K562 (cell line): ENCODE measurements around the gene TMEM132C. TPM values are rescaled to one million over a fixed set of nuclear protein-coding genes. Genes with fewer than 3 reads are reported as not detected.

ENCODE experiments used
- ATAC-seq: fragments of 200-7000 bp; cut with Tn5 transposase; 3 replicates; pipeline ENCODE4 v1.9.1; 2020; ENCODE audit warnings: moderate library complexity
- BruUV-seq: library from RNA; stranded (reverse); fragments of 400-500 nt; replicated peaks from 2 replicates; lab custom pipeline; 2021; lab: Mats Ljungman, UMichigan
- CTCF ChIA-PET: fragments of 300-600 bp; formaldehyde crosslinking; extraction: SDS; loops from one replicate; lab custom pipeline; 2021; ENCODE audit warnings: low intra/inter-chr PET ratio; lab: Yijun Ruan, JAX
- POLR2A ChIA-PET: fragments of 300-600, 350-650 bp; sonication (Branson Sonifier 250); formaldehyde crosslinking; extraction: SDS; loops from one replicate; lab custom pipeline; 2021; ENCODE audit warnings: antibody characterized with exemption, inconsistent platforms; lab: Yijun Ruan, JAX
- DNase-seq, 4 experiments: peaks; one replicate each; pipeline versions ENCODE4 v3.0.0 to v3.0.0-alpha.2; 2011 to 2018; ENCODE audit warnings: low spot score in 3 of 4, mixed read lengths in 3 of 4; ENCODE audit errors: extremely low read depth in 1 of 4
- FAIRE-seq: peaks from 2 replicates; lab custom pipeline; 2011; peaks lifted over from hg19 to GRCh38; lab: Jason Lieb, UNC
- H2AFZ ChIP-seq: 2 replicates; pipeline ENCODE4 v1.6.0; 2011; ENCODE audit warnings: low read depth, low read length, control low read depth, inconsistent platforms
- H3K27ac ChIP-seq: fragments of 200-600 bp; 3 replicates; pipeline ENCODE4 v1.8.0; 2011; ENCODE audit warnings: low read depth, mild to moderate bottlenecking, control low read depth, inconsistent platforms, low read length, moderate library complexity, mixed read lengths; ENCODE audit errors: extremely low read depth
- H3K27me3 ChIP-seq, 2 experiments: fragments of 300-600 bp in 1 of 2; 2 replicates in 1 of 2; 3 replicates in 1 of 2; pipeline versions ENCODE4 v1.6.0 to v1.8.0; 2011; ENCODE audit warnings: inconsistent platforms in 2 of 2, low read length in 2 of 2, mild to moderate bottlenecking in 1 of 2, mixed read lengths in 1 of 2, moderate library complexity in 1 of 2; ENCODE audit not compliant: control insufficient read depth in 2 of 2, insufficient read depth in 2 of 2
- H3K36me3 ChIP-seq: fragments of 300-600 bp; 3 replicates; pipeline ENCODE4 v1.8.0; 2011; ENCODE audit warnings: mild to moderate bottlenecking, low read length, inconsistent platforms; ENCODE audit not compliant: control insufficient read depth, insufficient read depth
- H3K4me1 ChIP-seq, 2 experiments: fragments of 200-600 bp in 1 of 2; replicated peaks in 1 of 2; 2 replicates in 1 of 2; 3 replicates in 1 of 2; pipeline versions ENCODE4 v1.5.1 to v1.8.0; 2011; ENCODE audit warnings: inconsistent platforms in 2 of 2, low read length in 2 of 2, mild to moderate bottlenecking in 1 of 2, mixed read lengths in 1 of 2, moderate library complexity in 1 of 2; ENCODE audit not compliant: control insufficient read depth in 2 of 2, insufficient read depth in 2 of 2
- H3K4me2 ChIP-seq: 2 replicates; pipeline ENCODE4 v1.6.1; 2011; ENCODE audit warnings: low read length, control low read depth, inconsistent platforms, mixed read lengths; ENCODE audit not compliant: insufficient read depth
- H3K4me3 ChIP-seq: fragments of 200-600 bp; sonication (generic), shearing (Covaris generic); 2 replicates; pipeline ENCODE4 v1.5.1; 2016; ENCODE audit warnings: control low read depth, inconsistent platforms
- H3K79me2 ChIP-seq: fragments of 200-600 bp; 3 replicates; pipeline ENCODE4 v1.8.0; 2011; ENCODE audit warnings: low read length, inconsistent platforms; ENCODE audit not compliant: control insufficient read depth, insufficient read depth
- H3K9ac ChIP-seq, 2 experiments: 2 replicates each; pipeline versions ENCODE4 v1.6.0 to v1.6.1; 2011; ENCODE audit warnings: low read depth in 2 of 2, low read length in 2 of 2, control low read depth in 1 of 2, inconsistent platforms in 1 of 2, mild to moderate bottlenecking in 1 of 2, mixed read lengths in 1 of 2; ENCODE audit not compliant: insufficient read depth in 1 of 2
- H3K9me1 ChIP-seq: one replicate; pipeline ENCODE4 v1.6.0; 2011; ENCODE audit warnings: inconsistent platforms, mild to moderate bottlenecking, low read length, moderate library complexity; ENCODE audit not compliant: control insufficient read depth, insufficient read depth
- H3K9me3 ChIP-seq: replicated peaks from 2 replicates; pipeline ENCODE4 v1.5.1; 2011; ENCODE audit warnings: low read depth, low read length, inconsistent platforms; ENCODE audit not compliant: control insufficient read depth, insufficient read depth
- H4K20me1 ChIP-seq: replicated peaks from 2 replicates; pipeline ENCODE4 v1.6.1; 2011; ENCODE audit warnings: low read length, inconsistent platforms, mixed read lengths; ENCODE audit not compliant: control insufficient read depth, insufficient read depth
- EGR1 ChIP-seq: fragments of 450-650 bp; conservative IDR thresholded peaks from 2 replicates; pipeline ENCODE4 v1.6.1; 2017; ENCODE audit warnings: mild to moderate bottlenecking
- ERF ChIP-seq: fragments of 450-650 bp; formaldehyde crosslinking; IDR thresholded peaks from 2 replicates; pipeline ENCODE4 v1.4.0; 2020; ENCODE audit warnings: mild to moderate bottlenecking, mixed read lengths
- HDAC3 ChIP-seq: fragments of 450-650 bp; IDR thresholded peaks from 2 replicates; pipeline ENCODE4 v1.6.1; 2018; ENCODE audit warnings: borderline replicate concordance, mild to moderate bottlenecking, moderate library complexity; ENCODE audit not compliant: partially characterized antibody
- HSF4 ChIP-seq: fragments of 250-450 bp; sonication (Bioruptor Pico); IDR thresholded peaks from 2 replicates; pipeline ENCODE4 v2.1.2; 2022; ENCODE audit warnings: mild to moderate bottlenecking, moderate library complexity, borderline replicate concordance
- NFE2 ChIP-seq: IDR thresholded peaks from 2 replicates; pipeline ENCODE4 v1.6.1; 2014; ENCODE audit warnings: antibody characterized with exemption, low read depth
- NFRKB ChIP-seq: fragments of 450-650 bp; IDR thresholded peaks from 2 replicates; pipeline ENCODE4 v1.6.1; 2016; ENCODE audit warnings: low read depth
- NFYB ChIP-seq: IDR thresholded peaks from 2 replicates; pipeline ENCODE4 v1.6.1; 2011; ENCODE audit warnings: mild to moderate bottlenecking, moderate library complexity; ENCODE audit not compliant: insufficient read length; ENCODE audit errors: extremely low read depth
- OTX1 ChIP-seq: fragments of 450-650 bp; formaldehyde crosslinking; IDR thresholded peaks from 2 replicates; pipeline ENCODE4 v1.4.0; 2022; ENCODE audit warnings: mild to moderate bottlenecking
- PHB2 ChIP-seq: fragments of 450-650 bp; IDR thresholded peaks from 2 replicates; pipeline ENCODE4 v1.6.1; 2017; ENCODE audit warnings: low read depth
- RBM17 ChIP-seq: fragments of 200-400 bp; formaldehyde crosslinking; IDR thresholded peaks from 2 replicates; pipeline ENCODE4 v1.6.1; 2017; ENCODE audit warnings: low read depth, mild to moderate bottlenecking, low read length, borderline replicate concordance
- TCF7L2 ChIP-seq: fragments of 150-350 bp; IDR thresholded peaks from 2 replicates; pipeline ENCODE4 v1.6.1; 2016; ENCODE audit warnings: low read depth, mild to moderate bottlenecking, low read length, moderate library complexity
- ZNF551 ChIP-seq: fragments of 250-450 bp; sonication (Bioruptor Pico); IDR thresholded peaks from 2 replicates; pipeline ENCODE4 v1.5.0; 2021; ENCODE audit warnings: mild to moderate bottlenecking, moderate library complexity
- ZNF717 ChIP-seq: fragments of 250-450 bp; sonication (Bioruptor Pico); IDR thresholded peaks from 2 replicates; pipeline ENCODE4 v1.5.0; 2021
- ZNF766 ChIP-seq: fragments of 200-800 bp; sonication (Bioruptor generic); conservative IDR thresholded peaks from 2 replicates; pipeline ENCODE4 v1.6.1; 2016; ENCODE audit warnings: missing genetic modification characterization, missing compliant biosample characterization
- WGBS: fragments of 100-300 bp; shearing (Covaris generic); methylation state at CpG from one replicate; pipeline ENCODE4 v1.1.6; 2016; ENCODE audit warnings: low coverage, mixed read lengths; ENCODE audit not compliant: insufficient coverage; ENCODE audit errors: missing lambda C conversion rate; 5-methylcytosine and 5-hydroxymethylcytosine counted together
- in situ Hi-C: fragments of 300-500 bp; cut with MboI; formaldehyde crosslinking; loops from 4 replicates; pipeline ENCODE4 v1.15.0; 2018; ENCODE audit warnings: inconsistent platforms, mixed read lengths
- intact Hi-C: fragments of 100-400 bp; cut with micrococcal nuclease; formaldehyde crosslinking; loops from 2 replicates; pipeline ENCODE4 v1.14.2; 2022
- polyA plus RNA-seq, 8 experiments: library from polyadenylated mRNA; depleted of rRNA in 4 of 8; stranded (reverse) in 5 of 8; unstranded in 3 of 8; fragments of >200 nt; fragmentation: Nextera tagmentation in 2 of 8; fragmentation: Illumina TruSeq in 1 of 8; extraction: Ambion mirVana in 2 of 8; extraction: Trizol in 1 of 8; gene quantifications; 2 replicates each; pipeline versions ENCODE4 v1.2.1 to v1.2.3, GENCODE V29; 2011 to 2014; ENCODE audit warnings: inconsistent platforms in 1 of 8, missing spikeins in 1 of 8
- total RNA-seq, 7 experiments: library from RNA; depleted of rRNA in 6 of 7; stranded (reverse); fragments of >200 nt in 6 of 7; fragmentation: Illumina TruSeq in 2 of 7; extraction: Trizol in 2 of 7; gene quantifications; 2 replicates each; pipeline versions ENCODE4 v1.2.1 to v1.2.3, GENCODE V29; 2011 to 2021; ENCODE audit warnings: low replicate concordance in 1 of 7
- TF ChIP-seq, protein P1 (sequence below): fragments of 450-650 bp; IDR thresholded peaks from one replicate; pipeline ENCODE4 v1.6.1; 2018; ENCODE audit warnings: mild to moderate bottlenecking, moderate library complexity; ENCODE audit not compliant: partially characterized antibody
- TF ChIP-seq, protein P2 (sequence below), 2 experiments: fragments of 450-650 bp; IDR thresholded peaks; 2 replicates each; pipeline ENCODE4 v1.6.1; 2018; ENCODE audit warnings: mild to moderate bottlenecking in 2 of 2, low read depth in 1 of 2; ENCODE audit not compliant: partially characterized antibody in 2 of 2
- TF ChIP-seq, protein P3 (sequence below): IDR thresholded peaks from 2 replicates; pipeline ENCODE4 v1.6.1; 2012; ENCODE audit warnings: low read depth, low read length, improper control_type of control experiment, borderline replicate concordance

TMEM132C gene
- total and polyA plus RNA-seq, 9 of the 15 experiments (the other 6 are each of a cell fraction or from before 2014, with no cell fraction given), result not detected

DNA sequence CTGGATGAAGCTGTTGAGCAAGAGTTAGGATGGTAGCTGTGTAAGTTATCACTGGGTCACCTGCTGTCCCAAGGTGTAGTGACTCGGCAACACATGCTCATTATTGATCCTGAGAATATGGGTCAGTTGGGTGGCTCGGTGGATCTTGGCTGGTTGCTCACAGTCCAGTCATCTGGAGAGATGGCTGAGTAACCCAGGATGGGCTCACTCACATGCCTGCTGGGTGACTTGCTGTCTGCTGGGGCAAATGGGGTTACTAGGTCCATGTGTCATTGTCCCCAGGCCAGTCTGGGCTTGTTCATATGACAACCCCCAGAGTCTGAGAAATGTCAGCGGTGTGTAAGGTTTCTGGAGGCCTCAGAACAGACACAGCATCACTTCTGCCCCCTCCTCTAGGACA lies 487.3 kb downstream of the TMEM132C start:
- in situ Hi-C loops, result no loop called here
- no peak overlapping the region for H3K9ac ChIP-seq
- no peak overlapping the region for H2AFZ ChIP-seq
- FAIRE-seq, result no peak
- no peaks in the 10 kb centered on the region for H3K79me2 ChIP-seq
- H3K4me1 ChIP-seq, result no peaks in the 10 kb centered on the region
- no peak for ATAC-seq
- H3K9me3 ChIP-seq, result no peaks in the 10 kb centered on the region
- H3K4me3 ChIP-seq, result no peak overlapping the region
- H3K36me3 ChIP-seq, result no peaks in the 10 kb centered on the region
- intact Hi-C loops, result no loop called here
- no peak overlapping the region for H3K27ac ChIP-seq
- H3K4me2 ChIP-seq, result no peak overlapping the region
- peaks cover 0 to 8% of the 10 kb centered on the region in 2 experiments; a peak in 1 of 5 replicates for H3K27me3 ChIP-seq
- no peaks in the 10 kb centered on the region for H4K20me1 ChIP-seq
- 2% methylated on average over 3 of the region's 3 CpGs for WGBS
- no peak for DNase-seq
- no TSS peak for BruUV-seq
- POLR2A ChIA-PET, result no interaction called here
- CTCF ChIA-PET, result no interaction called here
- H3K9me1 ChIP-seq, result no peaks in the 10 kb centered on the region
- TF ChIP-seq ZNF717 (no peak), PHB2 (no peak), NFYB (no peak), OTX1 (CRISPR knock-in tag) (no peak), RBM17 (no peak), HDAC3 (no peak), ZNF551 (no peak), EGR1 (no peak), HSF4 (CRISPR knock-in tag) (no peak), NFRKB (no peak), TCF7L2 (no peak), NFE2 (no peak), ERF (CRISPR knock-in tag) (no peak), ZNF766 (CRISPR knock-in tag) (no peak)
- TF ChIP-seq, protein P1, sequence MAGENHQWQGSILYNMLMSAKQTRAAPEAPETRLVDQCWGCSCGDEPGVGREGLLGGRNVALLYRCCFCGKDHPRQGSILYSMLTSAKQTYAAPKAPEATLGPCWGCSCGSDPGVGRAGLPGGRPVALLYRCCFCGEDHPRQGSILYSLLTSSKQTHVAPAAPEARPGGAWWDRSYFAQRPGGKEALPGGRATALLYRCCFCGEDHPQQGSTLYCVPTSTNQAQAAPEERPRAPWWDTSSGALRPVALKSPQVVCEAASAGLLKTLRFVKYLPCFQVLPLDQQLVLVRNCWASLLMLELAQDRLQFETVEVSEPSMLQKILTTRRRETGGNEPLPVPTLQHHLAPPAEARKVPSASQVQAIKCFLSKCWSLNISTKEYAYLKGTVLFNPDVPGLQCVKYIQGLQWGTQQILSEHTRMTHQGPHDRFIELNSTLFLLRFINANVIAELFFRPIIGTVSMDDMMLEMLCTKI, result no peak
- TF ChIP-seq, protein P2, sequence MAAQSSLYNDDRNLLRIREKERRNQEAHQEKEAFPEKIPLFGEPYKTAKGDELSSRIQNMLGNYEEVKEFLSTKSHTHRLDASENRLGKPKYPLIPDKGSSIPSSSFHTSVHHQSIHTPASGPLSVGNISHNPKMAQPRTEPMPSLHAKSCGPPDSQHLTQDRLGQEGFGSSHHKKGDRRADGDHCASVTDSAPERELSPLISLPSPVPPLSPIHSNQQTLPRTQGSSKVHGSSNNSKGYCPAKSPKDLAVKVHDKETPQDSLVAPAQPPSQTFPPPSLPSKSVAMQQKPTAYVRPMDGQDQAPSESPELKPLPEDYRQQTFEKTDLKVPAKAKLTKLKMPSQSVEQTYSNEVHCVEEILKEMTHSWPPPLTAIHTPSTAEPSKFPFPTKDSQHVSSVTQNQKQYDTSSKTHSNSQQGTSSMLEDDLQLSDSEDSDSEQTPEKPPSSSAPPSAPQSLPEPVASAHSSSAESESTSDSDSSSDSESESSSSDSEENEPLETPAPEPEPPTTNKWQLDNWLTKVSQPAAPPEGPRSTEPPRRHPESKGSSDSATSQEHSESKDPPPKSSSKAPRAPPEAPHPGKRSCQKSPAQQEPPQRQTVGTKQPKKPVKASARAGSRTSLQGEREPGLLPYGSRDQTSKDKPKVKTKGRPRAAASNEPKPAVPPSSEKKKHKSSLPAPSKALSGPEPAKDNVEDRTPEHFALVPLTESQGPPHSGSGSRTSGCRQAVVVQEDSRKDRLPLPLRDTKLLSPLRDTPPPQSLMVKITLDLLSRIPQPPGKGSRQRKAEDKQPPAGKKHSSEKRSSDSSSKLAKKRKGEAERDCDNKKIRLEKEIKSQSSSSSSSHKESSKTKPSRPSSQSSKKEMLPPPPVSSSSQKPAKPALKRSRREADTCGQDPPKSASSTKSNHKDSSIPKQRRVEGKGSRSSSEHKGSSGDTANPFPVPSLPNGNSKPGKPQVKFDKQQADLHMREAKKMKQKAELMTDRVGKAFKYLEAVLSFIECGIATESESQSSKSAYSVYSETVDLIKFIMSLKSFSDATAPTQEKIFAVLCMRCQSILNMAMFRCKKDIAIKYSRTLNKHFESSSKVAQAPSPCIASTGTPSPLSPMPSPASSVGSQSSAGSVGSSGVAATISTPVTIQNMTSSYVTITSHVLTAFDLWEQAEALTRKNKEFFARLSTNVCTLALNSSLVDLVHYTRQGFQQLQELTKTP (IDR thresholded peaks at IDR 0.05; ENCODE audit: low read depth in 1 of 2, partially characterized antibody in 2 of 2), result no peak
- TF ChIP-seq, protein P3, sequence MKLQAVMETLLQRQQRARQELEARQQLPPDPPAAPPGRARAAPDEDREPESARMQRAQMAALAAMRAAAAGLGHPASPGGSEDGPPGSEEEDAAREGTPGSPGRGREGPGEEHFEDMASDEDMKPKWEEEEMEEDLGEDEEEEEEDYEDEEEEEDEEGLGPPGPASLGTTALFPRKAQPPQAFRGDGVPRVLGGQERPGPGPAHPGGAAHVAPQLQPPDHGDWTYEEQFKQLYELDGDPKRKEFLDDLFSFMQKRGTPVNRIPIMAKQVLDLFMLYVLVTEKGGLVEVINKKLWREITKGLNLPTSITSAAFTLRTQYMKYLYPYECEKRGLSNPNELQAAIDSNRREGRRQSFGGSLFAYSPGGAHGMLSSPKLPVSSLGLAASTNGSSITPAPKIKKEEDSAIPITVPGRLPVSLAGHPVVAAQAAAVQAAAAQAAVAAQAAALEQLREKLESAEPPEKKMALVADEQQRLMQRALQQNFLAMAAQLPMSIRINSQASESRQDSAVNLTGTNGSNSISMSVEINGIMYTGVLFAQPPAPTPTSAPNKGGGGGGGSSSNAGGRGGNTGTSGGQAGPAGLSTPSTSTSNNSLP, result no peak
